D721Med (cell line): ENCODE data around the gene MGMT.

Experiments
- DNase-seq: peaks from one replicate; pipeline ENCODE4 v3.0.0; 2011; ENCODE audit warnings: low spot score; ENCODE audit not compliant: insufficient read length
- FAIRE-seq: peaks from 2 replicates; lab custom pipeline; 2011; peaks lifted over from hg19 to GRCh38; lab: Jason Lieb, UNC
- TF ChIP-seq, protein P1 (sequence below): IDR thresholded peaks from 2 replicates; pipeline ENCODE4 v1.5.1; 2012; ENCODE audit warnings: mild to moderate bottlenecking, control low read depth; ENCODE audit not compliant: insufficient read depth; ENCODE audit errors: missing control alignments

The MGMT gene

DNA sequence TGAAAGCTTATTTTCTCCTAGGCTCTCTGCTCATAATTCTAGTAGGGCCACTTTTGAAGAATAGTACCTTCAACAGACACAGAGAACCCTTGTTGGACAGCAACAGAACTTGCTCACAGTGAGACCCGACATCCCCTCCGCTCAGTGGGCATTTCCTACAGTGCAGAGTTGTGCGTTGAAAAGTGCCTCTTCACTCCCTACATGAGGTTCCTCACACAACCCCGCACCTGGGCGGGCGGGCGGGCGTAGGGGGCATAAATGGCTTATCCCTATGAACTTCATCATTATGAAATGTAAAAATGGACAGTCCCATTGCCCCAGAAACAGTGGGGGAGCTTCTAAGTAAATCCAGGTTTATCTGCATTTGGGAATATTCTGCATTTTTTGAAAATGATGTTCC is 174.9 kb downstream of the MGMT start:
- FAIRE-seq (no peak), DNase-seq (no peak)
- TF ChIP-seq, protein P1, sequence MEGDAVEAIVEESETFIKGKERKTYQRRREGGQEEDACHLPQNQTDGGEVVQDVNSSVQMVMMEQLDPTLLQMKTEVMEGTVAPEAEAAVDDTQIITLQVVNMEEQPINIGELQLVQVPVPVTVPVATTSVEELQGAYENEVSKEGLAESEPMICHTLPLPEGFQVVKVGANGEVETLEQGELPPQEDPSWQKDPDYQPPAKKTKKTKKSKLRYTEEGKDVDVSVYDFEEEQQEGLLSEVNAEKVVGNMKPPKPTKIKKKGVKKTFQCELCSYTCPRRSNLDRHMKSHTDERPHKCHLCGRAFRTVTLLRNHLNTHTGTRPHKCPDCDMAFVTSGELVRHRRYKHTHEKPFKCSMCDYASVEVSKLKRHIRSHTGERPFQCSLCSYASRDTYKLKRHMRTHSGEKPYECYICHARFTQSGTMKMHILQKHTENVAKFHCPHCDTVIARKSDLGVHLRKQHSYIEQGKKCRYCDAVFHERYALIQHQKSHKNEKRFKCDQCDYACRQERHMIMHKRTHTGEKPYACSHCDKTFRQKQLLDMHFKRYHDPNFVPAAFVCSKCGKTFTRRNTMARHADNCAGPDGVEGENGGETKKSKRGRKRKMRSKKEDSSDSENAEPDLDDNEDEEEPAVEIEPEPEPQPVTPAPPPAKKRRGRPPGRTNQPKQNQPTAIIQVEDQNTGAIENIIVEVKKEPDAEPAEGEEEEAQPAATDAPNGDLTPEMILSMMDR = no peak

DNA sequence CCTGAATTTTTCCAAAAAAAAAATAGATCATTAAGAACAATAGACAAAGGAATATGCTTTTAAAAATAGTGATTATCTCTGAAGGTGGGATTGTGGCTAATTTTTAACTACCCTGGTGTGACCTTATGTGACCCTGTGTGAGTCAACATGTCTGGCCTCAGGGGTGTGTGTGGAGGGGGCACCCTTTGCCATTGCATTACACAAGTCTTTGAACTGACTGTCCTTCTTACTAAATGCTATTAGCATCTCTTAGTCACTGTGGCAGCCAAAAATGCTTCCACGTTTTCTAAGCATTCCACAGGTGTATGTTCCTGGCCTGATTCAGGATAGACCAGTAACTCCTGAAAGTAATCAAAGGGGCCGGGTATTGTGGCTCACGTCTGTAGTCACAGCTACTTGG is 175.4 kb downstream of the MGMT start:
- FAIRE-seq = no peak

DNA sequence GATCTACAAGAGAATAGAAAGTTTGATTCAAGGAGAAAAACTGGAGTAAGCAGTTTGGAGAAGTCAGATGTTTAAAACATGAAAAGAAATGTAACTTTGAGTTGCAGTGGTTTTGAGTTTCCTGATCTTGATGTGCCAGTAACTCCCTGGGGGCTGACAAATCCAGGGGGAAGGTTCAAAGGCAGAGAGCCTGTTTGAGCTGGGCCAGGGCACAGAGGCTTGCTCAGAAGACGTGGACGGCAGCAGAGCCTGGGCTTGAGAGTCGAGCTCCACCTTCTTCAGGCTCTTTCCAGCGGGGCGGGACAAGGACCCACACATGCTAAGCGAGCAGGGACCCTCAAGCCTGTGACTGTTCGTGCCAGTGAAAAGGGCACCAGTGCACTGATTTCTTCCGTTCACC is 176.2 kb downstream of the MGMT start:
- DNase-seq (no peak), FAIRE-seq (no peak)
- TF ChIP-seq, protein P1 = no peak

More for the DNA sequence above, 175.4 kb downstream of the MGMT start:
- TF ChIP-seq, protein P1 = no peak
- no peak for DNase-seq

DNA sequence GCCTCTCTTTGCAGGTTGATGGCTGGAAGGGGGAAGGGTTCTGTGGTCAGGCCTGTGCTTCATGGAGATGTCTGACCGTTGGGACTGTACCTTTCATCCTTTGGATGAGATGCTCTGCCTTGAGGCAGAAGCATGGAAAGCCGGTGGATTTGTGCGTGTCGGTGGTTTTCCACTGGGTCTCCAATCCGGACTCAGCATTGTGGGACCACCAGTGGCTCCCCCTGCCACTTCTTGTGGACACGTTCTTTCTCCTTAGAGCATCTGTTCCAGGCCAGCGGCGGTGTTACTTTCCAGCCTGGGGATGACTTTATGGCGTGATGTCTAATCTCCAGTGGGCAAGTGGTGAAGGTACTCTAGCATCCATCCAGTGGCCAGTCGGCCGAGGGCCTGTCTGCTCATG is 178.4 kb downstream of the MGMT start:
- TF ChIP-seq, protein P1 = no peak
- DNase-seq (no peak), FAIRE-seq (no peak)

DNA sequence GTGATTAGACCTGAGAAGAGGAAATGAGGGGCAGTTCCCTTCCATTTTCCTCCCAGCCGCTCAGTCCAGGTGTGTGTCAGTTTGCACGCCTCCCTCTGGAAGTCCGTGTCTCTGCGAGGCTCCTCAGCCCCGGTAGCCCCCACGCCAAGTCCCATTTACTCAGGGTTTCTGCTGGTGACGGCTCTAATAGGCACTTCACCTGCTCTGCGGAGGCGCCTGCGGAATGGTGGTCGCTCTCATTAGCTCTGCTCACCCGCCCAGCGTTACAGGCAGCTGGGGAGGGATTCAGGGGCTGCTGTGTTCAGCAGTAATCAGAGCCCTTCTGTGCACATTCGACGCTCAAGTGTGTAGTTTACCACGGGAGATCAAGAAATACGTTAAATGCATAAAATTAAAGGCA is 179.9 kb downstream of the MGMT start:
- FAIRE-seq (no peak), DNase-seq (no peak)
- TF ChIP-seq, protein P1 = no peak

DNA sequence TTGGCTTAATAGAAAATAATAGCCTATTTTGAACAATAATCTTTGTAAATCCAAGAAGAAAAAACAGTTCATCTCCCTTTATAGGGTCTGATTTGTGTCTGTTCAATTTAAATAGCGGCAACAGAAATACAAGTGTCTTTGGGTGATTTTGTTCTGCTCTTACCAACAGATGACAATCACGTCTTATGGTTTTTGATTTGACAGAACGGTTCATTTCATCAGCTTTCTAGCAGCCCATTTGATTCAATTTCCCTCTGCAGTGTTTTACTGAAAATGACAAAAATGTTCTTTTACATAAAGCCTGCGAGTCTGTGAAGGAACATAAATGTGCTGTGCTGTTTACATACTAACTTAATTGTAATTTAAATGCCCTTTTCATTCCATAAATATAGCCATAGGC is 180.5 kb downstream of the MGMT start:
- TF ChIP-seq, protein P1 = no peak
- DNase-seq = no peak
- FAIRE-seq = no peak

DNA sequence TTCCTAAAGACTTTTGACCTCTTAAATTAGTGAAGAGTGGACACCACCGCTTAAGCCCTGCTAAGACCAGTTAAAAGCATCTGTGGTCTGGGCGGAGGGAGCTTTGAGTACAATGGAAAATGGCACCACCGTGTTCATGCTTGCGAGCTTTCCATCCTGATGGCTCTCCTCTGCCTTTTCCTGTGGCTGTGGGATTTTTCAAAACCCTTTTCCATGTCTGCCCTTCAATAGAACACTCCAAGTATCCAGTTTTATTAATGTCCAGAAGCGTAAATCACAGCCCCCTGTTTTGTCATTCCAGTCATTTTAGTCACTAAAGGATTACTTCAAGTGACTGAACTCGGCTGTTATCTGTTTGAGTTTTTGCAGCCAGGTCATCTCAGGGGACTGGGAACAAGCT is 181.8 kb downstream of the MGMT start:
- FAIRE-seq (no peak), DNase-seq (no peak)
- TF ChIP-seq, protein P1 = no peak
